Stimulated activated CD8-positive, alpha-beta memory T cell treated with anti-CD3 and anti-CD28 coated beads, Interleukin-7, amount 100 ng/mL, for 24 hours (primary cell): ENCODE measurements around the gene ADSS1.

Experiments used
- DNase-seq: peaks from one replicate; pipeline ENCODE4 v3.0.0-alpha.2; 2020; ENCODE audit warnings: low read depth

The ADSS1 gene

GRCh38 chr14:104769324-104770071, 45.5 kb downstream of the ADSS1 start:
- DNase-seq, result no peak

GRCh38 chr14:104770072-104770579, 46.1 kb downstream of the ADSS1 start:
- DNase-seq, result no peak

GRCh38 chr14:104770851-104771272, 46.8 kb downstream of the ADSS1 start:
- no peak for DNase-seq

- no peak for DNase-seq
Measured at GRCh38 chr14:104771374-104771773, 47.3 kb downstream of the ADSS1 start.

DNA sequence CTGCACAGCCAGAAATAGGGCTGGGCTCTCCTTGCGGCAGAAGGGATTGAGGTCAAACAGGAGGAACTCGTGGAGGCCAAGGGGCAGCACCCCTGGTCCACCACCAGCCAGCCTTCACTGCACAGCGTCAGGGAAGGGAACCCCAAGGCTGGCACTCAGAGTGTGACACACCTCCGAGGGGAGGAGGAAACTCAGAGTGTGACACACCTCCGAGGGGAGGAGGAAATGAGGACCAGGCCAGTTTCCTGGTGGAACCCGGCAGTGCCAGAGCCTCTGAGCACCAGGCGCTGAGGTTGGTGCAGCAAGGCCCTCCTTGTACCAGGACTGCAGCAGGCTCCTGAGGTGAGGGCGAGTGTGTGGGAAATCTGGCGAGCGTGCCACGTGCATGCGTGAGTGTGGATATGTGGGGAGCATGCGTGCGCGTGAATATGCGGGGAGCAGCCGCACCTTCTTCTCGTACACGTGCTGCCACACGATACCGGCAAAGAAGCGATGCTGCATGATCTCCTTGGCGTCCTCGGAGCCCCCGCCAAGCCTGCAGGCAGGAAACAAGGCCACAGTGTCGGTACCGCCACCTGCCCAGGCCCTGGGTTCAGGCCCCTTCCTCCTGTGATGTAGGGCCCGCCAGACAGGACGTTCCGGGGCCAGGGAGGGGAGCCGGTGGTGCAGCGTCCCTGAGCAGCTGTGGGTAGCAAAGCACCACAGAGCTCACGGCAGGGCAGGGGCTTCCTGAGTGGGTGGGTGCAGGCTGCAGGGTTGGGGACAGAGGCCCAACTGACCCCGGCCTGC, 48.1 kb downstream of the ADSS1 start:
- no peak for DNase-seq

GRCh38 chr14:104772707-104773504, 48.9 kb downstream of the ADSS1 start:
- DNase-seq, result no peak

GRCh38 chr14:104773505-104774452, 49.8 kb downstream of the ADSS1 start:
- DNase-seq, result no peak

- DNase-seq, result no peak
Measured at GRCh38 chr14:104774453-104775072, 50.5 kb downstream of the ADSS1 start.

GRCh38 chr14:104775073-104775489, 51.1 kb downstream of the ADSS1 start:
- no peak for DNase-seq

GRCh38 chr14:104776481-104776880, 52.5 kb downstream of the ADSS1 start:
- no peak for DNase-seq

- DNase-seq, result no peak
Measured at GRCh38 chr14:104776961-104777807, 53.2 kb downstream of the ADSS1 start.

- no peak for DNase-seq
Measured at GRCh38 chr14:104777808-104778249, 53.8 kb downstream of the ADSS1 start.

- no peak for DNase-seq
Measured at GRCh38 chr14:104778694-104779331, 54.8 kb downstream of the ADSS1 start.

DNA sequence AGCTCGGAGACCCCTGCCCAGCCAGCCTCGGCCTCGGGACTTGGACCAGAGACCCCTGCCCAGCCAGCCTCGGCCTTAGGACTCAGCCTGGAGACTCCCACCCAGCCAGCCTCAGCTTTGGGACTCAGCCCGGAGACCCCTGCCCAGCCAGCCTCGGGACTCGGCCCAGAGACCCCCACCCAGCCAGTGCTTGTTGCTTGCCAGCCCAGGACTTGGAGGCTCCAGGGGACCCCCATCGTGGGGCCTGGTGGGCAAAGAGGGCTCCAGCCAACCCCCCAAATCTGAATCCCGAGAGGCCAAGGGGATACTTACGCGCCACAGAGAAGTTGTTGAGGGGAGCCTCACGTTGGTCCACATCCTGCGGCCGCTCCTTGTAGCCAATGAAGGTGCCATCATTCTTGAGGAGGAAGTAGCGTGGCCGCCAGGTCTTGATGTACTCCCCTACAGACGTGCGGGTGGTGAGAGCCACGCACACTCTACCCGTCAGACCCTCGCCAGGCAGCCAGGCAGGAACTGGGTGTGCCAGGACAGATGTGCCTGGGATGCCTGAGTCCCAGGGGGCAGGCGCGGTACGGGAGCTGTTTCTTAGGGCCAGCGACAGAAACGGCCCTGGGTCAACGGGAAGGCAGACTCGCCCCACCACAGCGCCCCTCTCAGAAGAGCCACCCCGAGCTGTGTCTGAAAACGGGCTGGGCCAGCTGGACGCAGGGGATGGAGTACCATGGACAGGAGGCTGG, 55.9 kb downstream of the ADSS1 start:
- DNase-seq, result no peak

- DNase-seq, result no peak
Measured at GRCh38 chr14:104780513-104781030, 56.5 kb downstream of the ADSS1 start.

GRCh38 chr14:104781271-104782077, 57.4 kb downstream of the ADSS1 start:
- DNase-seq, result no peak

GRCh38 chr14:104782086-104782807, 58.2 kb downstream of the ADSS1 start:
- no peak for DNase-seq
